Central memory CD4-positive, alpha-beta T cell (primary cell): ENCODE results near the gene ULK4.
"Not testable (repeated sequence)": the region's sequence is repeated elsewhere in the genome, so short reads cannot be mapped to it uniquely, and the experiment has no call there.

ENCODE experiments used
- DNase-seq: peaks from one replicate; pipeline ENCODE4 v3.0.0; 2022

ULK4 gene

DNA sequence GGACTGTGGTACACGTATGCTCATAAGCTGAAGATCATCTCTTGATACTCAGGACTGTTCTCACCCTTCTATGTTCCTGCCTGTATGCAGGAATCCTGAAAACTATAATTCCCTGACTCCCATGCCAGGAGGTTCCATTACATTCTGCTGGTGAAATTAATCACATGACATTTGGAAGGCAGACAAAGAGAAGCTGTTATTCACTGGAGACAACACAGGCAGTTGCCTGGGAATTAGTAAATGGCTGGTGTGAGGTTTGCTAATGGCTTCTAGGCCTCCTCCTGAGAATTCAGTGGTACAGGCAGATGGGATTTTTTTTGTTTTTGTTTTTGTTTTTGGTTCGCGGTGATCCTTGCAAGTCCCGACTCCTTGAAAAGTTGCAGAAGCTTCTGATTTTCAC is 671.2 kb downstream of the ULK4 start:
- no peak for DNase-seq

DNA sequence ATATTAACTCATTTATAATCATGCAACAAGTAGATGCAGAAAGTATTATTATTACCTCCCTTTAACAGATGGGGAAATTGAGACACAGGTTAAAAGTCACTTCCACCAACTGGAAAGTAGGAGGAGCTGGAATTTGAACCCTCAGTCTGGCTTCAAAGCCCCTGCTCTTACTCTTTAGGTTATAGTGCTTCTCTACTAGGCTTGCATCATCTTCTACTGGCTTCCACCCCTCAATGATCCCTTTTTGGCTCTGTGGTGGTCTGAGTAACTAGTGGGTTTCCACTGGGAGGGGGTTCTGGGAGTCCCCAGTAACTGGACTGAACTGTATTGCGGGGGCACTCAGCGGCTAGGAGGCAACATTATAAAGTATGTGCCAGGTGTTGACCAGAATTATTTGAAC is 671.6 kb downstream of the ULK4 start:
- no peak for DNase-seq

DNA sequence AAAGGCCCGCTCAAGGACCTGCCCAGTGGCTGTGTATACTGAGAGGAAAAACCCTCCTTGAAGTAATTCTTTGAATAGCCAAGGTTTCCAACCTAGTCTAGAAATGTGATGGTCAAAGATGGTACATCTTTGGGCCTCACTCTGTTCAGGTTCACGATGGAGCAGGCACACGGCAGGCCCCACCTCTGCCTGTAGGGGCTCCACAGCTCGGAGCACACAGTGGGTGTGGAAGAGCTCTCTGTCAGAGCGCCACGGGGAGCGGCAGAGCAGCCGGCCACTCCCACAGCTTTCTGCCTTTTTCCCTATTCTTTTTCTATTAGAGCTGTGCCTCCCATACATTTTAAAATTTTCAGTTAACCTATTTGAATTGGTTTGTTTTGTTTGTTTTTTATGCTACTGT is 673.1 kb downstream of the ULK4 start:
- DNase-seq = no peak

DNA sequence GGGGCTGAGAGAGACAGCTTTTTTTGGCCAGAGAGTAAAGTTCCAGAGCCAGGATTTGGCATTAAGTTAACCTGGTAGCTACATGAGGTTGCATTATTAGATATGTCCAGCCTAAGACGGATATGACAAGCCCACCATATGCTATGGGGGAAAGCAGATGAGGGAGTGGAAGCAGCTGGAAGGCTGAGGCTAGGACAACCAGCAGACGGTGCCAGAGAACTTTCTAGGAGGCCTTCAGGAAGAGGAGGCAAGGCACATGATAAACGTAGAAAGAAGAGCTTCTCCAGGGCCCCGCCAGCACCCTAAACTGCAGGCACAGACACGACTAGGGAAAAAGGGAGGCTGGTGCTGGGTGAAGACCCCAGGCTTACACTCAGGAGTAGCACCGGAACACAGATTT is 675.6 kb downstream of the ULK4 start:
- DNase-seq = no peak

DNA sequence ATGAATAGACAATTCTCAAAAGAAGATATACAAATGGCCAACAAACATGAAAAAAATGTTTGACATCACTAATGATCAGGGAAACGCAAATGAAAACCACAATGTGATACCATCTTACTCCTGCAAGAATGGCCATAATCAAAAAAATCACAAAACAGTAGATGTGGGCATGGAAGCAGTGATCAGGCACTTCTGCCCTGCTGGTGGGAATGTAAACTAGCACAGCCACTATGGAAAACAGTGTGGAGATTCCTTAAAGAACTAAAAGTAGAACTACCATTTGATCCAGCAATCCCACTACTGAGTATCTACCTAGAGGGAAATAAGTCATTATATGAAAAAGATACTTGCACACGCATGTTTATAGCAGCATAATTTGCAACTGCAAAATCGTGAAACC is 677.0 kb downstream of the ULK4 start:
- not testable (repeated sequence) for DNase-seq

DNA sequence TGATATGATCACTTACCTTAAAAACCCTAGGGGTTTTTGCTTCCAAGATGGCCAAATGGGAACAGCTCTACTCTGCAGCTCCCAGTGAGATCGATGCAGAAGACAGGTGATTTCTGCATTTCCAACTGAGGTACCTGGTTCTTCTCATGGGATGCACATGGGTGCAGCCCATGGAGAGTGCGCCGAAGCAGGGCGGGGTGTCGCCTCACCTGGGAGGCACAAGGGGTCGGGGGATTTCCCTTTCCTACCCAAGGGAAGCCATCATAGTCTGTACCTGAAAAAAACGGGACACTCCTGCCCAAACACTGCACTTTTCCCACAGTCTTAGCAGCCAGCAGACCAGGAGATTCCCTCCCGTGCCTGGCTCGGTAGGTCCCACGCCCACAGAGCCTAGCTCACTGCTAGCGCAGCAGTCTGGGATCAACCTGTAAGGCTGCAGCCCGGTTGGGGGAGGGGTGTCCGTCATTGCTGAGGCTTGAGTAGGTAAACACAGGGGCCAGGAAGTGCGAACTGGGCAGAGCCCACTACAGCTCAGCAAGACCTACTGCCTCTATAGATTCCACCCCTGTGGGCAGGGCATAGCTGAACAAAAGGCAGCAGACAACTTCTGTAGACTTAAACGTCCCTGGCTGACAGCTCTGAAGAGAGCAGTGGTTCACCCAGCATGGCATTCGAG is 684.0 kb downstream of the ULK4 start:
- no peak for DNase-seq

DNA sequence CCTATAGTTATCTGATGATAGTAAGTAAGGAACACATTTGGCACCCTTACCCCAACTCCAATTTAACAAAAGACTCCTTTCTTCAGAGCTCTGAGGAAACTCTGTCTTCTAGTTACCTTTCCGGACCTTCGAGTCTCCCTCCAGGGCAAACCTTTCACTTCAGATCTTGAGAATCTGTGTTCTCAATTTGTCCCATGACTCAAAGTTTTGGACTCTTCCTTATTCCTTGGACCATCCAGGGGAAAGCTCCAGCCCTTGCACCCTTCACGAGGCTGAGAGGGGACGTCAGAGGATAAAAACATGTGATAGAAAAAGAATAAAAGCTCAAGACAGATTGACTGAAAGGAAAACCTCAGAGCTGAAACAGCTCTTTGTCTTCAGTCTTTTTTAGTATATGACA is 685.7 kb downstream of the ULK4 start:
- no peak for DNase-seq

DNA sequence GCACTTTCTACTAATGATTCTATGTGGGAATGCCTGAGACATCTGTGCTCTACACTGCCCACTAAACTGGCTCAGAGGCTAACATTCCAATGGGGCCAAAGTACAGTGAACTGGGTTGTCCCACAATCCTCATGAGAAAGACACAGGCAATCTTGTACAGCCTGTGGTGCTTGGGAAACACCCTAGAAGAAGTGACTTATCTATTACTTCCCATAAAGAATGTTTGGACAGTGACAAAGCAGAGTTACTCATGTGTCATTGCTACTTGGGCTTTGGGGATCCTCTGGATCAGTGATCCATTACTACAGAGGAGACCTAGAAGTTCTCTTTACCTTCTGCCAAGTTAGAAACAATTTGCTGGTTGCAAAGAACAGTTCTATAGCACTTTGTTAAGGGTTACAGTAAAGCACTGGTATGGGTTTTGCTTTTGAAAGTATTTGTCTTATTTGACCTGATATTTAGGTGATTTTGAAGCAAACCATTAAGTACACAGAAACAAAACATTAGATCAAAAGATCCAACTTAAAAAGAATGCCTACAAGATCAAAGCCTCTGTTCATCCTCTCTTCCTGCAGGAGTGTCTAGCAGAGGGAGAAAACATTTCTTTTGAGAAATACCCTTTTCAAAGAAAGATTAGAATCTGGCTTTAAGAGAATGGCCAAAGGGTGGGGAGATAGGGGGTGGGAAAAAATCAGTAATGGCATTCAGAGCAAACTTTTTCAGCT is 686.8 kb downstream of the ULK4 start:
- no peak for DNase-seq

DNA sequence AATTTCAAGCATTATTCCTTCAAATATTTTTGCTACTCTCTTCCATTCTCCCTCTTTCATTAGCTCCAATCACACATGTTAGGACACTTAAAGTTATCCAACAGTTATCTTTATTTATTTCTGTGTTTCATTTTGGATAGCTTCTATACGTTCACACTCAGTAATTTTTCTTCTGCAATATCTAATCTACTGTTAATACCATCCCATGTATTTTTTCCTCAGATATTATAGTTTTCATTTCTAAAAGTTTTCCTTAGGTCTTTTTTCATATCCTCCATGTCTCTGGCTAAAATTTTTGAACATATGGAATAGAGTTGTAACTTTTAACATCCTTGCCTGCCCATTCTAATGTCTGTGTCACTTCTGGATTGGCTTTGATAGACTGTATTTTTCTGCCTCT is 689.2 kb downstream of the ULK4 start:
- no peak for DNase-seq

DNA sequence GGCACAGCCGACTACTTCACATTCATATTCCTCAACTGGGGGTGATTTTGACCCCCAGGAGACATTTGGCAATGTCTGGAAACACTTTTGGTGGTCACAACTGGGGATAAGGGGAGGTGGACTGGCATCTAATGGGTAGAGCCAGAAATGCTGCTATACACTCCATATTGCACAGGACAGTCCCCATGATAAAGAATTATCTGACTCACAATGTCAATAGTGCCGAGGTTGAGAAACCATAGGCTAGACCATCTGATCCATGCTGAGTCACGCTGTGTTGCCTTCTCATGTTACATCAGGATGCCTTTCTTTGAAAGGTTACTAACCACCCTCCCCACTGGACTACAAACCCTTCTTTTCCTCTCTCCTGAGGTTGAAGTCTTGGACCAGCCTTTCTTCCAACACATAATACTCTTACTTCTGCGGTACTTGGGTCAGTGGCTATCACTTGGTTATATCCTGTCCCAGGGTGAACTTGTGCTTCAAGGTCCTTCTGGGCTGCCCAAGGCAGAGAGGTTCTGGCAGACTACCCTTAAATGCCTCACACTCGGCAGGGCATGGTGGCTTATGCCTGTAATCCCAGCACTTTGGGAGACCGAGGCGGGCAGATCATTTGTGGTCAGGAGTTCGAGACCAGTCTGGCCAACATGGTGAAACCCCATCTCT is 693.8 kb downstream of the ULK4 start:
- DNase-seq = no peak

DNA sequence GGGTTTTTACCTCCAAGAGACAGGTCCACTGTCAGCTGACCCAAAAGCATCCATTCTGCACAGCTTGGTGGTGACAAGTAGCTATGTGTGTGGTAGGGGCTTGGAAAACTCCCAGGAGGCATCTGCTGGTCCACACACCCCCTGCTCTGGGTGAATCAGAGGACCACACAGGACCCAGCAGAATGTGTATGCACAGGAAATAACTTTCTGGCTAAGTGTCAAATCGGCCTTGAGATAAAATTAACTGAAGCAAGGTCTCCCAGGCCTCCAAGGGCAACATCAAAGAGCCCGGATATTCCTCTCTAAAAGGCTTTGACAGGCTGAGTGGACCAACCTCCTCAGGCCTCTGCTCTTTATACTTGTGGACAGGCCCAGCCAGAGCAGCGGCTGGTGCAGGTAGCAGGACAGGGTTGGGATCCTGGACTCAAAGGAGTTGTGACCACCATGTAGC is 696.1 kb downstream of the ULK4 start:
- no peak for DNase-seq

DNA sequence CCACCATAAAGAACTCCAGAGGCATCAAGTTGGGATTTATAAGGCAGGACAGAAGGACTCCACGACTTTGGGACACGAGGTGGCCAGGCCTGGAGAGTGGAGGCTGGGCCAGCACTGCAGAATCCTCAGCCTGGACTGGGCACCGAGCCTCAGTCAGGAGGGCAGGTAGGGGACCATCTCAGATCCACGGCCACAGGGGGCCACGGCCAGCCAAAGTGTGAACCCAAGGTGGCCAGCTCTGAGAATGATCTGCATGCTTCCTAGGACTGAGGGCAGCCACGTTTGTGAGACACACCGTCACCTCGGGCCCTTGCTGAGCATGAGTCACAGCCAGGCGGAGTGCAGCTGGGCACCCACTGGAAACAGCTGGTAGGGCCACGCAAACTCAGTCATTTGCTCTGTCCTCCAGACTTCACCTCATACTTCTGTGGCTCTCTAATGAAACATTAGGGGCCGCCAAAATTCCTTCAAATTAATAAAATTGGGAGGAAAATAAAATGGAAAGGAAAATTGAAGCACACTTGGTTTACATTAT is 696.8 kb downstream of the ULK4 start:
- DNase-seq = no peak

DNA sequence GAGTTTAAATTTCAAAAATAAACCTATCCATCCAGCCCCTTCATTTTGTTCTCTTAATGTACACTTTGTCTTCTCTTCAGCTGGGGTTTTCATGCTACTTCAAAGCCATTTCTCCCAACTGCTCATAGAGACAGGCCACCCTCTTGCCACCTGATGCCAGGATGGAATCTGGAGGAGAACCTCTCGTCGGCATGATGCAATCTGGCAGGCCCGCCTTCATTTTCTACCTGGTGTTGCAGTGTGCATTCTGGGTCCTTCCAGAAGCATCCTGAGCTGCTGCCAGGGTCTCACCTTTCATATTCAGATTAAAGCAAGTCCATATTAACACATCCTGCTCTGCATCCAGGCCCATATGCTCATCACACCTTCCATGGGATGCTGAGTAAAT is 701.8 kb downstream of the ULK4 start:
- no peak for DNase-seq

DNA sequence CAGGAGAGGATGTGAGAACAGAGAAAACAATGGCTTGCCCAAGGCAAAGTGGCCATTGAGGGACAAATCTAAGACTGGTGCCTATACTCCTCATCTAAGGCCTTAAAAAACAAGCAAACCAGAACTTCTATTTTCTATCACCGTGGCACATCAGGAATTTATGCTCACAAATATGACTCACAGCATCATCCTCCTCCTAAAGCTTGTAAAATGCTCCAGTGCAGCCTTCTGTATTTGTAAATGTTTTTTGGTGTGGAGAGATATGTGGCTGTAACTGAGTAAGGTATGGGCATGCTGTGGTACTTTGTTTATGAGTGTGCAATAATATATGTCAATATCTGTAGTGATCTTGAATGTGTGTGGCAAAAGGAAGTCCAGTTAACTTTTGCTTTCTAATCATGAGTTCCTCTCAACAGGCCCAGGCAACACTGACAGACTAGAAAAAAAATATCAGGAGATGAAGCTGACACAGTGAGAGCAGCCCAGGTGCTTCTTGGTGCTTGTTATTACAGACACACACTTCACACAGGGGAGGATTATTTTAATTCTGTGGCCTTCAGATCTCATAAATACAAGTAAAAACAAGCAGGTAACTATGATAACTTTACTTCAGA is 702.3 kb downstream of the ULK4 start:
- DNase-seq = no peak

DNA sequence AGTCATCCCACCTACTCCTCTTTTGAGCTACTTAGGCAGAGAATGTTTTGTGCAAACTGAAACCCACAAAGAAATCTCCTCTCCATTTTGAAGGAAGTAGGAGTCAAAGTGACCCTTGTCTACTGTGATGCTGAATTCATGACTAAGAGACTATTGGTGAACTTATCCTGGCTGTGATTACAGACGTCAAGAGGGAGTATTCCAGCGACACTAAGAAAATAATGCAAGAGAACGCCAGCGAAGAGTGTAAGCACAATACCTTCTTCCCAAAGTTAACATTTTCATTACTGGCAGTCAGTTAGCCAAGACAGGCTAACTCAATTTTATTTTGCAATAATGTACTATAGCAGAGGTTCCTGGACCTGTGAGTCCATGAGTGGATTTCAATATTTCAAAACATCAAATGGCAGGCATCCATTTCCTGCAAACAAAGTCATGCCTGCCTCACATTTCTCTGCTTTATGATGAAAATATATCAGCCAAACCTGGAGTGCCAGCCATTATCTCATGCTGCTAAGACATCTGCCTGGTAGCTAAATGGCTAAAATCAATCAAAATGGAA is 703.6 kb downstream of the ULK4 start:
- no peak for DNase-seq

DNA sequence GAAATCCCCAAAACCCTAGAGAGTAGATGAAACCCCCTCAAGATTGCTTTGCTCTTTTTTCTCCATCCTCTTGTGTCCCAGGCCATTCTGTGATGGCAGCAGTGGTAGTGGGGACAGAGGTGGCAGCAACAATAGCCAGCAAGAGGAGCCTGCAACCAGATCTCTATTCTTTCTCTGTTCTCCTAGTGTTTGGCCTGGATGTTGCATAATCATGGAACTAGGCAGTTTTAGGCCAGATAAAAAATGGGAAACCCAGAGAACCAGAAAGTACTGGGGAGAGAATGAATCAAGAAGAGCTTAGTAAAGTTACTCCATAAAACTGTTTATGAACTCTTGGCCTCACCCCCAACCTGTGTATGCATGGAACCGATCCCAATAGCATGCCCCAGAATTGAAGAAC is 710.3 kb downstream of the ULK4 start:
- DNase-seq = no peak

DNA sequence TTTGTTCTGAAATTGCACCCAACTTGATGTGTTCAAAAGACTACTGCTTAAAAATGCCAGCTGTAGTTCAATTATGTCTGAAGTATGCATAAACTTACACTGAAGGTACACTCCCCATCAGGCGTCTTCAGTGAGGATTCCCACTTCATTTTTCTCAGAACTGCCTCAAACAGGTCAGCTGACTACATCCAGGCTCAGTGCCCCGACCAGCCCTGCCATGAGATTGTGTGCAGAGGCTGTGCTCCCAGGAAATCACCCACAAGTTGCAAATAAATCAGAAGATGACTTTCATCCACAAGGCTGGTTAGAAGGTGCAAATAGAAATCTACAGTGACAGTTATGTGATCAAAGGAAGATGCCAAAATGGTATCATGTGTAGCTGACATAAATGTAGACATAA is 711.1 kb downstream of the ULK4 start:
- DNase-seq = no peak

DNA sequence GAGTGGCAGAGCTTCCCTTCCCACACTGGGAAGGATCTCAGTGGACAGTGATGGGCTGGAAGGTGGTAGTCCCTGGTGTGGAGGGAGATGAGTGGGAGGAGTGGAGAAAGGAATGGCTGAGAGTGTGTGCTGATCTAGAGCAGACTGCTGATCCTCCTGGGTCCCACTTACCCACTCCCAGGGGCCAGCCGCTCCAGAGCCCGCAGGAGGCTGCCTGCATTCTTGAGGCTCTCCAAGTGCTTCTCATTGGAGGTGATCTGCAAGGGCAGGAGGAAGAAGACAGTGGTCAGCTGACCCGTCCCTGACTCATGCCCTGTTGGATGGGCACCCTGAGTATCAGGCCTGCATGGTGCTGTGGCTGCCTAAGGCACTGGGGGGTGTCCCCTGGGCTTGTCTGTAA is 712.6 kb downstream of the ULK4 start:
- no peak for DNase-seq

DNA sequence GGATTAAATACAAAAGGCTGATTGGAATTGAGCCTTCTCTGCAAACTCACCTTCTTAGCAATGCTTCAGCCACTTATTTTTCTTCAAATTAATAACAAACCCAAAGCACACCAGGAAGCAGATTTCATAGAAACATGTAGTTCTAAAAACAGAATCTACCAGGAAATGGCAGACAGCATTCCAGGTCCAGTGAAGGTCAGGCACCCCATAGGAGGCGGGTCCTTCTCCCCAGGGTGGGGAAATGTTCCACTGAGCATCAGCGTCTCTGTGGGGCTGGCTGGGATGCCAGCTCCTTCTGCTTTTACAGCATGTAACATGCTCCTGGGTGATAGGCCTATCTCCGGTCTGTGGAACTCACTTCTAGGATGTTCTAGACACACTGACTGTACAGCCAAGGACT is 713.4 kb downstream of the ULK4 start:
- DNase-seq = no peak

DNA sequence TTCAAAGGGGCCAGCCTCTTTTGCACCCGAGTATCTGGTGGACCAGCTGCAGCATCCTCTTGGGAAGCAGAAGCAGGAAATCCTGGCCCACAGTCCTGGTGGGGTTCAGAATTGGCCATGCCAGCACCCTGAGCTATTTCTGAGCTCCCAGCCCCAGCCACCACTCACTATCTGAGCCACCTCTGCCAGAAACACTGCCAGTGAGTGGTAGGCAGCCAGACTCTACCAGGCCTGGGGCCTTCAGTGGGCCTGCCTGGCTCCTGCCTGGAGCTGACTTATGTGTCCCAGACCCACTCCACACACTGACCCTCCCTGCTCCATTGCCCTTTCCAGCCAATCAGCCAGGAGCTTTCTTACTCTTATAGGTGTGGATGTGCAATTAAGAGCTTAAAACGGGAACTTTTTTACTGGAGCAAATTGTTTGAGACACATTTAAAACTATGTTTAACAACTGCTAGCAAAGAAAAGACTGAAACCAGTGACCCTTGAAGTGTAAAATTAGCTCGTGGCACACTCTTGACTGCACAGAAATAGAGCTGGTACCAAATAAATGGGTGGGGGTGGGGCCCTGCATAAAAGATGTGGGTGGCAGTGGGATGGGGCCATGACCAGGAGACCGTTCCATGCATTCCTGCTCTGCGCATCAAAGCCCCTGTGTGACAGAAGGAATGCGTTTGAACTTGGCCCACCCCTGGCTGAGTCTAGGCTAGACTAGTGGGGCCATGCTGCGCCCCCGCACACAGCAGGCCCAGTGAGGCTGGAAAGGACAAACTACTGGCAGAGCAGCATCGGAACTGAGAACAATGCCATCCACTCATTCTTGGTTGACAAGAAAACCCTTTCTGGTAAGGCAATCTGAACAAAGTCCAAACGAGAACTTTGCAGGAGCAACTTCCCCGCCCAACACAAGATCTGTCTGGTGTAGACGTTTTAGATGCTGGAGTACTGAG is 714.6 kb downstream of the ULK4 start:
- no peak for DNase-seq

DNA sequence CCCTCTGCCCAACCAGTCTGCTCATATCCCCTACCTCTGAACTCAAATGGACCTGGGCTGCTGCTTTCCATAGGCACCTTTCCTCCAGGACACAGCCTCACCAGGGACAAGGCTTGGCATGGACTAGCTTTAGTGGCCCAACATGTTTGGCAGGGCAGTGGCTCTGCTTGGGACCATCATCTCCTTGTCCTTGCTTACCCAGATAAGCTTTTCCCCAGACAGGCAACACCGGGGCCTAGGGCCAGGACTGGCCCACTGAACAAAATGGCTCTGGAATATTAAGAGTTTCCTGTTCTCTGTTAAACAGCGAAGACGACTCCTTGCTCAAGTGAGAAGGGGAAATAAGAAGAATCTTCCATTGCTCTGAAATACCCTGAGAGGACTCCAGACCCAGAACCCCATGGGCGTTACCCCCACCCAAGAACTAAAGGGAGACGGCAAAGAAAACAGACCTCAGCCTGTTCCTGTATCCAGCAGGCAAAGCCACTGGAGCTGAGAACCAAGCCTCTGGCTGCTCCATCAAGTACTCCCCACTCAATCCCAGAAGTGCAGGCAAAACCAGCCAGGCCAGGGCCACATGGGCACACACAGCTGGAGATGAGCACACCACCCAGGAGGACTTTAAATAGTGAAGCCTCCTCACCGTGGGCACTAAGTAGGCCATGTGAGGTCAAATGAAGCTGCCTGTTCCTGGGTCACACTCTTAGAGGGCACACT is 717.1 kb downstream of the ULK4 start:
- no peak for DNase-seq
